SH-SY5Y (cell line): ENCODE results near the gene SNAP25.

ENCODE experiments used
- GATA2 ChIP-seq: IDR thresholded peaks from 2 replicates; pipeline ENCODE4 v1.6.1; 2011; ENCODE audit warnings: mild to moderate bottlenecking, low read depth, low read length
- GATA3 ChIP-seq: IDR thresholded peaks from 2 replicates; pipeline ENCODE4 v1.6.1; 2011; ENCODE audit warnings: low read depth, mild to moderate bottlenecking, low read length, moderate library complexity

GRCh38 chr20:10303852-10304251 is 85.2 kb downstream of the SNAP25 start:
- TF ChIP-seq GATA2: no peak
- no peak for TF ChIP-seq GATA3
